Sigmoid colon (tissue), 7 donors: ENCODE measurements around the gene CPXM1. TPM values are rescaled to one million over a fixed set of nuclear protein-coding genes. Genes with fewer than 3 reads are reported as not detected.
A peak's percentile ranks its signal among the peaks of the same experiment; 100 is the strongest.

Experiments
- DNase-seq: peaks from one replicate; pipeline ENCODE4 v3.0.0-alpha.2; 2019
- H3K27ac ChIP-seq, 4 donors: fragments of 200-600 bp; sonication (generic); one replicate each; pipeline ENCODE4 v1.5.1; 2016 to 2019; ENCODE audit warnings: mild to moderate bottlenecking in 1 of 4
- H3K27me3 ChIP-seq, 3 donors: fragments of 200-600 bp; sonication (generic); one replicate each; pipeline ENCODE4 v1.5.1; 2019; ENCODE audit warnings: mild to moderate bottlenecking in 1 of 3
- H3K36me3 ChIP-seq, 4 donors: fragments of 200-600 bp; sonication (generic); one replicate each; pipeline ENCODE4 v1.5.1; 2016 to 2019
- H3K4me1 ChIP-seq, 4 donors: fragments of 200-600 bp; sonication (generic); one replicate each; pipeline ENCODE4 v1.5.1; 2017 to 2019
- H3K4me3 ChIP-seq, 4 donors: fragments of 200-600 bp; sonication (generic); one replicate each; pipeline ENCODE4 v1.5.1; 2017 to 2019; ENCODE audit warnings: mild to moderate bottlenecking in 2 of 4, moderate library complexity in 1 of 4
- H3K9me3 ChIP-seq, 4 donors: fragments of 200-600 bp in 3 of 4; sonication (generic) in 3 of 4; one replicate each; pipeline versions ENCODE4 v1.5.1 to v1.6.1; 2013 to 2019
- EP300 ChIP-seq, 4 donors: sonication (generic); formaldehyde crosslinking; IDR thresholded peaks; one replicate each; pipeline ENCODE4 v1.6.1; 2017; ENCODE audit warnings: antibody characterized with exemption in 4 of 4
- POLR2A ChIP-seq, 2 donors: fragments of 450-650 bp; IDR thresholded peaks; one replicate each; pipeline ENCODE4 v1.6.1; 2016; ENCODE audit warnings: antibody characterized with exemption in 2 of 2, mild to moderate bottlenecking in 2 of 2, moderate library complexity in 2 of 2
- POLR2AphosphoS5 ChIP-seq, 4 donors: sonication (generic); formaldehyde crosslinking; IDR thresholded peaks; one replicate each; pipeline ENCODE4 v1.6.1; 2017; ENCODE audit warnings: antibody characterized with exemption in 4 of 4
- WGBS, 2 donors: extraction: QIAGEN DNeasy Blood & Tissue Kit; methylation state at CpG; one replicate each; pipeline ENCODE4 v1.1.7; 2013; 5-methylcytosine and 5-hydroxymethylcytosine counted together
- intact Hi-C: fragments of 100-400 bp; cut with DNase I; formaldehyde crosslinking; loops from one replicate; pipeline ENCODE4 v1.15.1; 2023
- polyA plus RNA-seq, 3 donors: library from polyadenylated mRNA; stranded (reverse); fragments of 200-250 nt; gene quantifications; one replicate each; pipeline ENCODE4 v1.2.3, GENCODE V29; 2013
- total RNA-seq, 4 donors: library from RNA; depleted of rRNA; stranded (reverse); fragments of >200 nt; gene quantifications; one replicate each; pipeline ENCODE4 v1.1.0, GENCODE V29; 2016
- TF ChIP-seq, protein P1 (sequence below), 4 experiments: fragments of 450-650 bp in 3 of 4; fragments of 200-600 bp in 1 of 4; IDR thresholded peaks; one replicate each; pipeline ENCODE4 v1.5.1; 2016 to 2019; ENCODE audit warnings: antibody characterized with exemption in 4 of 4, mild to moderate bottlenecking in 3 of 4, moderate library complexity in 2 of 4
- donor health status: healthy with polysubstance abuse.
- donor health status: Bipolar disorder and iron deficiency.
- donor health status: healthy.

Gene CPXM1
- total and polyA plus RNA-seq, 7 donors, result 0.54 to 10.0 (median 1.2) TPM

DNA sequence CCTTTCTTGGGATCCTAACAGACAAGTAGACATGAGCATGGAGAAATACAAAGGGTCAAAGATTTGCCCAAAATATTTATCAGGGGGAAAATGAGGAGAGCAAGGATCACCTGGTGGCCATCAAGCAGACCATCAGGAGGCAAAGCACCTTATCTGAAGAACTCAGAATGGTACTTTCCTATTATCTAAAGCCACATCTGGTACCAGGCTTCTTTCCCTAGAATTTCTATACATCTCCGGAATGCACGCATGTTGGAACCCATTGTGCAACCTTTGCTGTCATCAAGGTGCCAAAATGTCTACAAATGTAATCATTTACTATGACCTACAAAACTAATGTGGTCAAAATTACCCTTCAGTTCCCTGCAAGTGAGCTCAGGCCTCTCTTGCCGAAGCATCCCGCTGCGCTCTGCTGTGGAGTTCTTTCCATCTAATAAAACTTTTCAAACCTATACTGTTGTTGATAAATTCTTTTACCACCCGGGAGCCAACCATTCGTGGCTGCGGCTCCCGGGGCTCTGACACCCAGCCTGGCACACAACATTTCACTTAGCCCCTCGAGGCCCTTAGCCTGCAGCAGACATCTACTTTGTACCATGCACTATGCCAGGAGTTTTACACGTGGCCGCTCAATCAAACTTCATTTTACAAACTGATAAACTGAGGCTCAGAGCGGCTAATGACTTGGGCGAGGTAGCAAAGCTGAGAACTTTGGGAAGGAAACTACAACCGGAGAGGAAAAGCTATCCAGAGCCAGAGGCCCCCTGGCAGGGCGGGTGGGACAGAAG, 3.8 kb upstream of the CPXM1 start:
- Histone ChIP-seq H3K27ac (no peak overlapping the region), H3K27me3 (peaks cover 34 to 98% (median 68%) of the 10 kb centered on the region in 3 donors), H3K4me3 (no peak overlapping the region), H3K9me3 (no peaks in the 10 kb centered on the region), H3K4me1 (peaks cover 0 to 24% (median 11%) of the 10 kb centered on the region in 4 donors), H3K36me3 (no peaks in the 10 kb centered on the region)
- intact Hi-C loops, result no loop called here
- TF ChIP-seq POLR2A (IDR thresholded peaks at IDR 0.05), result no peak
- no peak for TF ChIP-seq POLR2AphosphoS5 (IDR thresholded peaks at IDR 0.05)
- TF ChIP-seq, protein P1, sequence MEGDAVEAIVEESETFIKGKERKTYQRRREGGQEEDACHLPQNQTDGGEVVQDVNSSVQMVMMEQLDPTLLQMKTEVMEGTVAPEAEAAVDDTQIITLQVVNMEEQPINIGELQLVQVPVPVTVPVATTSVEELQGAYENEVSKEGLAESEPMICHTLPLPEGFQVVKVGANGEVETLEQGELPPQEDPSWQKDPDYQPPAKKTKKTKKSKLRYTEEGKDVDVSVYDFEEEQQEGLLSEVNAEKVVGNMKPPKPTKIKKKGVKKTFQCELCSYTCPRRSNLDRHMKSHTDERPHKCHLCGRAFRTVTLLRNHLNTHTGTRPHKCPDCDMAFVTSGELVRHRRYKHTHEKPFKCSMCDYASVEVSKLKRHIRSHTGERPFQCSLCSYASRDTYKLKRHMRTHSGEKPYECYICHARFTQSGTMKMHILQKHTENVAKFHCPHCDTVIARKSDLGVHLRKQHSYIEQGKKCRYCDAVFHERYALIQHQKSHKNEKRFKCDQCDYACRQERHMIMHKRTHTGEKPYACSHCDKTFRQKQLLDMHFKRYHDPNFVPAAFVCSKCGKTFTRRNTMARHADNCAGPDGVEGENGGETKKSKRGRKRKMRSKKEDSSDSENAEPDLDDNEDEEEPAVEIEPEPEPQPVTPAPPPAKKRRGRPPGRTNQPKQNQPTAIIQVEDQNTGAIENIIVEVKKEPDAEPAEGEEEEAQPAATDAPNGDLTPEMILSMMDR (IDR thresholded peaks at IDR 0.05), result no peak
- TF ChIP-seq EP300 (IDR thresholded peaks at IDR 0.05), result no peak
- DNase-seq, result no peak
- WGBS, 2 donors, result 68 to 72% methylated on average over 16 of the region's 16 CpGs

DNA sequence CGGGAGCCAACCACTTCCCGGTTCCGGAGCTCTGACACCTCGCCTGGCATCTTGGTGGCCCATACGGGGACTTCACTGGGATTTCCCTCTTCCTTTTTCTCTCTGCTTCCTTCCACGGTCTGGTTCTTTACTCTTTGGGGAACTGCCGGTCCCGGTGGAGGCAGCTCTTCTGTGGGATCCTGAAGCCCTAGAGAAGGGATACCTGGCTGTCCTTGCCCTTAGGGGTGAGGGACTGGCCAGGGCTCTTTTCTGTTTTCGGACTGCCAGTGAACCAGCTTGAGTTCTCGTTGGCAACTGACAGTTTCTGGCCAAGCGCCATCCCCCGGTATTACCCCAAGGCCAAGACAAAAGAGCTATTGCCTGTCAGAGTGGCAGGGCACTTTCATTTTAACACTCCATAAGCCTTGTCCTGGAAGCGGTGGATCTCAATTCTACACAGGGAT, 880 bp upstream of the CPXM1 start:
- no peaks in the 10 kb centered on the region for H3K9me3 ChIP-seq
- DNase-seq, result no peak
- peaks cover 0 to 24% (median 12%) of the 10 kb centered on the region in 4 donors for H3K4me1 ChIP-seq
- no peak overlapping the region for H3K4me3 ChIP-seq
- intact Hi-C loops, result no loop called here
- no peaks in the 10 kb centered on the region for H3K36me3 ChIP-seq
- TF ChIP-seq POLR2A (IDR thresholded peaks at IDR 0.05), result no peak
- TF ChIP-seq EP300 (IDR thresholded peaks at IDR 0.05), result no peak
- no peak for TF ChIP-seq POLR2AphosphoS5 (IDR thresholded peaks at IDR 0.05)
- TF ChIP-seq, protein P1 (IDR thresholded peaks at IDR 0.05), result no peak
- peaks cover 34 to 95% (median 68%) of the 10 kb centered on the region in 3 donors for H3K27me3 ChIP-seq
- WGBS, 2 donors, result 6 to 8% methylated on average over 13 of the region's 13 CpGs
- no peak overlapping the region for H3K27ac ChIP-seq

DNA sequence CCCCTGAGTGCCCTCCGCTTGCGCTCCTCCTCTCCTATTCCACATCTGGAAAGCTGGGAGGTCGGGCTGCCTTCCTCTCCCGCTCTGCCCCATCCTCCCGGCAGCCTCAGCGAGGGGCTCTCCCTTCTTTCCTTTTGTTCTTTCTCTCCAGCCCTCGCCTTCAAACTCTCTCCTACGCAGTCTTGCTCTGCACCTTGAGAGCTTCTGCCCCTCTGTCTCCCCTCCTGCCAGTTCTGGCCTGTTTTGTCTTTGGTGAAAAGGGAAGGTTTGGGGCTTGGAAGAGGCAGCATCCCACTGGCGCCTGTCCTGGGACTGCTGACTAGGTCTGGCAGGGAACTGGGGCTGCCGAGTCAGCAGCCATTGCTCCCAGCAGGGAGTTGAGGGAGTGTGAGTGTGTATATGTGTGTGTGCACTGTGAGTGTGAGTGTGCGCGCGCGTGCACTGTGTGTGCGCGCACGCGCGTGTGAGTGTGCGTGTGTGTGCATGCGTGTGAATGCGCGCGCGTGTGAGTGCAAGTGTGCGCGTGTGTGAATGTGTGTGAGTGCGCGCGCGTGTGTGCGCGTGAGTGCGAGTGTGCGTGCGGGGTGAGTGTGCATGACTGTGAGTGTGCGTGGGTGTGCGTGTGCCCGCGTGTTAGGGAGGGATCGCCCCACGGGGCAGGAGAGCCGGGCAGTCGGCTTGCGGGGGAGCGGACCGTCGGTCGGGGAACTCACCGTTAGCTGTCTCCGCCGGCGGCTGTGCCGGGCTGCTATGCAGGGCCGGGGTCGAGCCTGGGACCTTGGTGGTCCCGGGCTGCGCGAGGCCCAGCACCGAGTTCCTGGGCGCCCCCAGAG, 523 bp downstream of the CPXM1 start:
- no peak overlapping the region for H3K27ac ChIP-seq
- peaks cover 23 to 86% (median 54%) of the 10 kb centered on the region in 3 donors for H3K27me3 ChIP-seq
- peak overlapping the region in 2 of 4 donors; percentile 29 to 35 for H3K4me3 ChIP-seq
- peaks cover 0 to 21% (median 12%) of the 10 kb centered on the region in 4 donors for H3K4me1 ChIP-seq
- no peaks in the 10 kb centered on the region for H3K36me3 ChIP-seq
- H3K9me3 ChIP-seq, result no peaks in the 10 kb centered on the region
- WGBS, 2 donors, result 3 to 6% methylated on average over 61 of the region's 61 CpGs
- no peak for DNase-seq
- intact Hi-C loops, result no loop called here
- TF ChIP-seq, protein P1 (IDR thresholded peaks at IDR 0.05), result no peak
- TF ChIP-seq POLR2A (IDR thresholded peaks at IDR 0.05), result no peak
- TF ChIP-seq EP300 (IDR thresholded peaks at IDR 0.05), result no peak
- TF ChIP-seq POLR2AphosphoS5 (IDR thresholded peaks at IDR 0.05), result no peak

DNA sequence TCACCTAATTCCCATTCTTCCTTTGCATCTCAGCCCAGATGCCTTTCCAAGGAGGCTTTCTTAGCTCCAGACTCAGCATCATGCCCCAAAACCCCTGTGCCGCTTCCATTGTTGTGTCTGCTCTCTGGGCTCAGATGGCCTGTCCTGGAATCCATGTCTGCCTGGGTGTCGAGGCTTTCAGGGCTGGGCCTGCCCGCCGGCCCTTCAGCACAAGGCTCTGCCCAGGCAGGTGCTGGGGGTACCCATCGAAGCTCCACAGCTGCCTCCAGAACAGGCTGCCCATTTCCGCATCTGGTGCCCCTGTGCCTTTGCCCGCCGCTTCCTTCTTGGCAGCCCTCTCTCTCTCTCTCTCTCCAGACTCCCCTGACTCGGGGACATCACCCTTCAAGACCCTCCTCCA, 1.2 kb downstream of the CPXM1 start:
- intact Hi-C loops, result no loop called here
- Histone ChIP-seq H3K4me3 (peak overlapping the region in 2 of 4 donors; percentile 29 to 35), H3K27ac (no peak overlapping the region), H3K4me1 (peaks cover 0 to 18% (median 12%) of the 10 kb centered on the region in 4 donors), H3K36me3 (no peaks in the 10 kb centered on the region), H3K27me3 (peaks cover 22 to 83% (median 48%) of the 10 kb centered on the region in 3 donors), H3K9me3 (no peaks in the 10 kb centered on the region)
- no peak for DNase-seq
- WGBS, 2 donors, result 42 to 66% methylated on average over 9 of the region's 9 CpGs
- TF ChIP-seq POLR2A (IDR thresholded peaks at IDR 0.05), result no peak
- TF ChIP-seq EP300 (IDR thresholded peaks at IDR 0.05), result no peak
- TF ChIP-seq POLR2AphosphoS5 (IDR thresholded peaks at IDR 0.05), result no peak
- TF ChIP-seq, protein P1 (IDR thresholded peaks at IDR 0.05), result no peak
